WTC11 (cell line): ENCODE measurements around the gene KANSL3.

Experiments used
- ARID4B ChIP-seq: sonication (generic); formaldehyde crosslinking; IDR thresholded peaks from 2 replicates; pipeline ENCODE4 v1.8.0; 2023; ENCODE audit warnings: missing genetic modification reagents, mild to moderate bottlenecking, borderline replicate concordance
- ATF3 ChIP-seq: sonication (generic); formaldehyde crosslinking; conservative IDR thresholded peaks from 2 replicates; pipeline ENCODE4 v1.8.1; 2022; ENCODE audit warnings: mild to moderate bottlenecking, missing genetic modification reagents
- CTCF ChIP-seq: fragments of 200-600 bp; IDR thresholded peaks from 2 replicates; pipeline ENCODE4 v1.8.0; 2022; ENCODE audit warnings: antibody characterized with exemption
- JAZF1 ChIP-seq: fragments of 250-450 bp; sonication (Bioruptor Pico); IDR thresholded peaks from 2 replicates; pipeline ENCODE4 v1.9.0; 2021; ENCODE audit warnings: moderate library complexity, mild to moderate bottlenecking, inconsistent platforms
- NFYB ChIP-seq: sonication (generic); formaldehyde crosslinking; conservative IDR thresholded peaks from 2 replicates; pipeline ENCODE4 v1.8.0; 2022; ENCODE audit warnings: low read depth, missing genetic modification reagents
- SMAD3 ChIP-seq: sonication (generic); formaldehyde crosslinking; IDR thresholded peaks from 2 replicates; pipeline ENCODE4 v1.8.0; 2022; ENCODE audit warnings: missing genetic modification reagents, mild to moderate bottlenecking, borderline replicate concordance
- SP1 ChIP-seq: sonication (generic); formaldehyde crosslinking; conservative IDR thresholded peaks from 2 replicates; pipeline ENCODE4 v1.8.1; 2022; ENCODE audit warnings: missing genetic modification reagents
- ZMAT4 ChIP-seq: fragments of 250-450 bp; sonication (Bioruptor Pico); IDR thresholded peaks from 2 replicates; pipeline ENCODE4 v1.9.0; 2021; ENCODE audit warnings: mild to moderate bottlenecking
- ZNF138 ChIP-seq: sonication (generic); formaldehyde crosslinking; conservative IDR thresholded peaks from 2 replicates; pipeline ENCODE4 v1.8.1; 2022; ENCODE audit warnings: mild to moderate bottlenecking, moderate library complexity, missing genetic modification reagents
- ZNF281 ChIP-seq: sonication (generic); formaldehyde crosslinking; IDR thresholded peaks from 2 replicates; pipeline ENCODE4 v1.8.0; 2023; ENCODE audit warnings: mild to moderate bottlenecking, missing genetic modification reagents

GRCh38 chr2:96564563-96564962, 73.5 kb downstream of the KANSL3 start:
- TF ChIP-seq CTCF (no peak), ARID4B (CRISPR knock-in tag) (no peak), ZNF281 (CRISPR knock-in tag) (no peak), JAZF1 (CRISPR knock-in tag) (no peak), ATF3 (no peak), SMAD3 (CRISPR knock-in tag) (no peak), ZMAT4 (CRISPR knock-in tag) (no peak), NFYB (no peak), ZNF138 (no peak), SP1 (no peak)
